GM10248 (cell line): Measurements from ENCODE around the gene DNAH11.

Experiments used
- CTCF ChIA-PET: fragments of 300-600 bp; sonication (Branson Sonifier 250); formaldehyde crosslinking; extraction: SDS; loops from one replicate; lab custom pipeline; 2021; ENCODE audit warnings: antibody characterized with exemption; lab: Yijun Ruan, JAX
- POLR2A ChIA-PET: fragments of 350-650 bp; sonication (Branson Sonifier 250); formaldehyde crosslinking; extraction: SDS; loops from one replicate; lab custom pipeline; 2020; ENCODE audit warnings: antibody characterized with exemption; lab: Yijun Ruan, JAX
- DNase-seq: peaks from one replicate; pipeline ENCODE4 v3.0.0; 2012; ENCODE audit errors: extremely low spot score
- CTCF ChIP-seq: IDR thresholded peaks from 2 replicates; pipeline ENCODE4 v1.5.1; 2012; ENCODE audit warnings: mild to moderate bottlenecking, low read depth; ENCODE audit errors: extremely low read depth, missing control alignments, control extremely low read depth

DNAH11 gene

GRCh38 chr7:21636694-21637093 is 93.9 kb downstream of the DNAH11 start:
- POLR2A ChIA-PET: no interaction called here
- CTCF ChIA-PET: interaction anchor here (0.8 kb wide), 1 partner anchor 40 kb away, joined by 3 read pairs; no protein-coding TSS in a partner anchor
- DNase-seq: no peak
- TF ChIP-seq CTCF: no peak

GRCh38 chr7:21639206-21639868 is 96.5 kb downstream of the DNAH11 start:
- ChIA-PET POLR2A (no interaction called here), CTCF (interaction anchor here (1.1 kb wide), 1 partner anchor 12 kb away, joined by 3 read pairs; no protein-coding TSS in a partner anchor)
- no peak for TF ChIP-seq CTCF
- DNase-seq: no peak

DNA sequence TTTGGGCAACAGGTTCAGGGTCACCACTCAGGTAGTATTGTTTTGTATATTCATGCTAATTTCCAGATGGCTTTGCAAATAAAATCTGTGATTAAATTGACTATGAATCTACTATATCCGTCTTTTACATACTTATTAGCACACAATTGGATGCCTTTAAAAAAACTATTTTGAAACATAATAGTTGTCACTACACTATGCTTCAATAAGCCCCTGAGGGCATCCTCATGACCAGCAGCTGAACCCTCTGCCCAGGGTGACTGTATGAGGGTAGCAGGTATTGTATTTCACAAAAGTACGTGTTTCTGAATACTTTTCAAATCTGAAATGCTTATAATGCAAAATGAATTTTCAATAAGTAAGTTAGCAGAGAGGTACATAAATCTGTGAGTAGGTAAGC is 97.3 kb downstream of the DNAH11 start:
- no peak for TF ChIP-seq CTCF
- DNase-seq: no peak
- ChIA-PET POLR2A (no interaction called here), CTCF (no interaction called here)

- TF ChIP-seq CTCF: no peak
- ChIA-PET CTCF (interaction anchor here (1.7 kb wide), 1 partner anchor 13 kb away, joined by 5 read pairs; no protein-coding TSS in a partner anchor), POLR2A (no interaction called here)
- no peak for DNase-seq
These were observed 98.7 kb downstream of the DNAH11 start for GRCh38 chr7:21641546-21641945.

DNA sequence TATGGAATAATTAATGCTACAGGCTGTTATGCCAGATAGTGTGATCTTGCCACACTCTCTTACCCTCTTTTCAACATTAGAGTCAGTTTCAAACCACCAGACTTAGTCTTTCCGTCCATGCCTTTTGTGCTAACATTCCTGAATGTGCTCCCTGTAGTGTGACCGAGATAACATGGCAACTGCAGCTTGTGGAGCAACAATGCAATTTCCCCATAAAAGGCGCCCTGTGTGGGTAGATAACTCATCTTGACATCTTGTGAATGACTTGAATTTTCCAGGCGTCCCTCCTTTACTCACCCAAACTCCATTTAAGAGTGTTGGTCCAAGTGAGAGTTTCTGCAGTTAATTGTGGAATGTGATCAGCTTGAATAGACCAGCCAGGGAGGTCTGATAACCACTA is 99.6 kb downstream of the DNAH11 start:
- CTCF ChIA-PET: interaction anchor here (1.1 to 2.1 kb wide), 3 partner anchors 10 to 14 kb away, joined by 3 to 5 read pairs (median 5); no protein-coding TSS in a partner anchor
- POLR2A ChIA-PET: no interaction called here
- DNase-seq: no peak
- TF ChIP-seq CTCF: no peak

DNA sequence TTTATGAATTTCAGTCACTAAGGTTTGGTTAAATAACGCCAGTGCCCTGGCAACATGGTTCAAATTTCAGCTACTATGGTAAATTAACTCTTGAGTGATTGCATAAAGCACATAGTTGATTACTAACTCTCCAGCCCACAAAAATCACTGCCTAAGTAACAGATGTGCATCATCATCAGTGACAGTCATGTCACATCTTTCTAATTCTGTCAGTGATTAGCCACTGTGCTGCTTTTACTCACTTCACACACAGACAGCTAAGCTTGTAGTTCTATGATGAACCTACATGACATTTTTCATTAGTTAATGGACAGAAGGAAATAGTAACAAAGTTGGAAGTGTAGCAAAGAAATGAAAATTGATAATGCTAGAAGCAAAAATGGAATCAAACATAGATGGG is 108.9 kb downstream of the DNAH11 start:
- ChIA-PET POLR2A (no interaction called here), CTCF (interaction anchor here (0.7 to 1.1 kb wide), 3 partner anchors 12 to 22 kb away, joined by 3 read pairs; no protein-coding TSS in a partner anchor)
- TF ChIP-seq CTCF: no peak
- DNase-seq: no peak
